Colonic mucosa (tissue), 4 donors: ENCODE data around the gene SETD1A. TPM values are rescaled to one million over a fixed set of nuclear protein-coding genes. Genes with fewer than 3 reads are reported as not detected.

Experiments
- DNase-seq: peaks from one replicate; pipeline ENCODE4 v3.0.0-alpha.2; 2020
- H3K27ac ChIP-seq: fragments of 200-600 bp; one replicate; pipeline ENCODE4 v1.8.0; 2021
- H3K27me3 ChIP-seq: fragments of 200-600 bp; one replicate; pipeline ENCODE4 v1.8.0; 2021
- H3K36me3 ChIP-seq: fragments of 200-600 bp; one replicate; pipeline ENCODE4 v1.8.0; 2021
- H3K4me1 ChIP-seq: fragments of 200-600 bp; one replicate; pipeline ENCODE4 v1.8.0; 2021; ENCODE audit warnings: mild to moderate bottlenecking
- H3K4me3 ChIP-seq: fragments of 200-600 bp; one replicate; pipeline ENCODE4 v1.8.0; 2021
- H3K9ac ChIP-seq, 2 donors: one replicate each; pipeline ENCODE4 v1.7.0; 2013; ENCODE audit warnings: control low read depth in 2 of 2, low read depth in 2 of 2, low read length in 2 of 2
- H3K9me3 ChIP-seq: fragments of 200-600 bp; one replicate; pipeline ENCODE4 v1.8.0; 2021
- CTCF ChIP-seq: fragments of 200-600 bp; IDR thresholded peaks from one replicate; pipeline ENCODE4 v1.8.0; 2022; ENCODE audit warnings: antibody characterized with exemption, mild to moderate bottlenecking
- intact Hi-C: fragments of 100-400 bp; cut with DNase I; formaldehyde crosslinking; loops from one replicate; pipeline ENCODE4 v1.14.1; 2022
- total RNA-seq, 2 donors: library from RNA; stranded (reverse); fragmentation: NEBNext Ultra II Directional in 1 of 2; extraction: Animal tissue kit (Norgen Biotek cat#: 25700) in 1 of 2; gene quantifications; one replicate each; pipeline ENCODE4 v1.2.1, GENCODE V29; 2021
- donor health status: healthy.
- donor health status: DM: no; HTN: no; CAD: no.
- donor health status: DM: no; HTN: no; CAD: no.

SETD1A gene
- total RNA-seq, 2 donors from 2014 or later = 11.6 to 15.9 TPM

- Histone ChIP-seq H3K9ac (no peak overlapping the region), H3K27me3 (no peaks in the 10 kb centered on the region), H3K4me3 (no peak overlapping the region), H3K9me3 (no peaks in the 10 kb centered on the region), H3K4me1 (peaks cover 8% of the 10 kb centered on the region), H3K27ac (no peak overlapping the region), H3K36me3 (peaks cover 19% of the 10 kb centered on the region)
- intact Hi-C loops = no loop called here
- DNase-seq = no peak
- TF ChIP-seq CTCF = no peak
Measured at GRCh38 chr16:30961384-30961783, 3.8 kb downstream of the SETD1A start.

DNA sequence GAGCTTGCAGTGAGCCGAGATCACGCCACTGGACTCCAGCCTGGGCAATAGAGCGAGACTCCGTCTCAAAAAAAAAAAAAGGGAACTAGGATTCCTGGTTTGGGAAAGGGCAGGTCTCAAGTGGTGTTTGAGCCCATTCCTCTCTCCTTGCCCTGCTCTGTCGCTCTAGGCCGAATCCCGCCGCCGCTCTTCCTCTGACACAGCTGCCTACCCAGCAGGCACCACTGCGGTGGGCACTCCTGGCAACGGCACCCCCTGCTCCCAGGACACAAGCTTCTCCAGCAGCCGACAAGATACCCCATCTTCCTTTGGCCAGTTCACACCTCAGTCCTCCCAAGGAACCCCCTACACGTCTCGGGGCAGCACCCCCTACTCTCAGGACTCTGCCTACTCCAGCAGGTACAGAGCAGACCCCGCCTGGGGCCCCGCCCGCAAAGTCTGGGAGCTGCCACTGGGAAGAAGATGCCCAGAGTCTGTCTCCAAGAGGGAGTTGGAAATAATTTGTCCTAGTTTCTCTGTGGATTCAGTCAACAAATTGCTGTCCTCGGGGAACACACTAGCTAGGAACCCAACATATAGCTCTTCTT lies 6.5 kb downstream of the SETD1A start:
- no peak overlapping the region for H3K9ac ChIP-seq
- no peak overlapping the region for H3K4me3 ChIP-seq
- H3K27ac ChIP-seq = no peak overlapping the region
- intact Hi-C loops = no loop called here
- peaks cover 19% of the 10 kb centered on the region for H3K36me3 ChIP-seq
- TF ChIP-seq CTCF = no peak
- H3K9me3 ChIP-seq = no peaks in the 10 kb centered on the region
- no peak for DNase-seq
- peaks cover 2% of the 10 kb centered on the region for H3K4me1 ChIP-seq
- no peaks in the 10 kb centered on the region for H3K27me3 ChIP-seq

DNA sequence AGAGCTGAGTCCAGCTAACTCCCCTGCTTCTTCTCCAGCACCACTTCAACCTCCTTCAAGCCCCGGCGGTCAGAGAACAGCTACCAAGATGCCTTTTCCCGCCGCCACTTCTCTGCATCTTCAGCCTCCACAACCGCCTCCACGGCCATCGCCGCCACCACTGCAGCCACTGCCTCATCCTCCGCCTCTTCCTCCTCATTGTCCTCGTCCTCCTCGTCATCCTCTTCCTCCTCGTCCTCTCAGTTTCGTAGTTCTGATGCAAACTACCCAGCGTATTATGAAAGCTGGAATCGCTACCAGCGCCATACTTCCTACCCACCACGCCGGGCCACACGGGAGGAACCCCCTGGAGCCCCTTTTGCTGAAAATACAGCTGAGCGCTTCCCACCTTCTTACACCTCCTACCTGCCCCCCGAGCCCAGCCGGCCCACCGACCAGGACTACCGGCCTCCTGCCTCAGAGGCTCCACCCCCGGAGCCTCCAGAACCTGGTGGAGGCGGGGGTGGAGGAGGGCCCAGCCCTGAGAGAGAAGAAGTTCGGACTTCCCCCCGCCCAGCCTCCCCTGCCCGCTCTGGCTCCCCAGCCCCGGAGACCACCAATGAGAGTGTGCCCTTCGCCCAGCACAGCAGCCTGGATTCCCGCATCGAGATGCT lies 7.1 kb downstream of the SETD1A start:
- Histone ChIP-seq H3K27ac (no peak overlapping the region), H3K27me3 (no peaks in the 10 kb centered on the region), H3K36me3 (peaks cover 19% of the 10 kb centered on the region), H3K9me3 (no peaks in the 10 kb centered on the region), H3K4me3 (no peak overlapping the region), H3K4me1 (no peaks in the 10 kb centered on the region), H3K9ac (no peak overlapping the region)
- DNase-seq = no peak
- intact Hi-C loops = no loop called here
- no peak for TF ChIP-seq CTCF

- H3K9me3 ChIP-seq = no peaks in the 10 kb centered on the region
- no peak overlapping the region for H3K4me3 ChIP-seq
- no peak for TF ChIP-seq CTCF
- no peak overlapping the region for H3K9ac ChIP-seq
- DNase-seq = no peak
- no peaks in the 10 kb centered on the region for H3K27me3 ChIP-seq
- no peaks in the 10 kb centered on the region for H3K4me1 ChIP-seq
- intact Hi-C loops = no loop called here
- no peak overlapping the region for H3K27ac ChIP-seq
- peaks cover 19% of the 10 kb centered on the region for H3K36me3 ChIP-seq
Measured at GRCh38 chr16:30965436-30965835, 7.9 kb downstream of the SETD1A start.

- DNase-seq = no peak
- Histone ChIP-seq H3K27ac (no peak overlapping the region), H3K4me3 (no peak overlapping the region), H3K9ac (no peak overlapping the region), H3K9me3 (no peaks in the 10 kb centered on the region), H3K36me3 (peaks cover 19% of the 10 kb centered on the region), H3K4me1 (no peaks in the 10 kb centered on the region), H3K27me3 (no peaks in the 10 kb centered on the region)
- TF ChIP-seq CTCF = no peak
- intact Hi-C loops = no loop called here
Measured at GRCh38 chr16:30966033-30966619, 8.6 kb downstream of the SETD1A start.
